Neutrophil (primary cell): ENCODE results near the gene SNUPN.

Experiments
- H3K27ac ChIP-seq: fragments of 200-600 bp; sonication (generic); 2 replicates; pipeline ENCODE4 v1.5.1; 2016; ENCODE audit warnings: mild to moderate bottlenecking, moderate library complexity
- H3K27me3 ChIP-seq: fragments of 200-600 bp; sonication (generic); 2 replicates; pipeline ENCODE4 v1.6.0; 2016; ENCODE audit warnings: mild to moderate bottlenecking
- H3K36me3 ChIP-seq: fragments of 200-600 bp; sonication (generic); 2 replicates; pipeline ENCODE4 v1.5.1; 2017
- H3K4me1 ChIP-seq, 2 experiments: fragments of 200-600 bp in 1 of 2; sonication (generic) in 1 of 2; 1 replicate in 1 of 2; 2 replicates in 1 of 2; pipeline versions ENCODE4 v1.5.1 to v1.6.1; 2013 to 2016; ENCODE audit warnings: low read depth in 1 of 2, low read length in 1 of 2, mild to moderate bottlenecking in 1 of 2, moderate library complexity in 1 of 2; ENCODE audit not compliant: control insufficient read depth in 1 of 2, insufficient read depth in 1 of 2
- H3K4me3 ChIP-seq, 2 experiments: fragments of 200-600 bp in 1 of 2; sonication (generic) in 1 of 2; 1 replicate in 1 of 2; 2 replicates in 1 of 2; pipeline ENCODE4 v1.5.1; 2013 to 2016; ENCODE audit warnings: low read depth in 1 of 2, low read length in 1 of 2, mild to moderate bottlenecking in 1 of 2, moderate library complexity in 1 of 2
- H3K9me3 ChIP-seq: fragments of 200-600 bp; sonication (generic); 2 replicates; pipeline ENCODE4 v1.5.1; 2016
- CTCF ChIP-seq: fragments of 200-600 bp; sonication (generic); IDR thresholded peaks from 2 replicates; pipeline ENCODE4 v1.5.1; 2016; ENCODE audit warnings: antibody characterized with exemption

Gene SNUPN

GRCh38 chr15:75625542-75626347, at the start of gene SNUPN:
Gene SNUPN (minus strand): TSS chr15:75625725. CDS start chr15:75621051, 4,674 bp downstream.
- TF ChIP-seq CTCF, result peak; percentile 50
- H3K4me1 ChIP-seq, result peaks cover 31 to 32% of the 10 kb centered on the region in 2 experiments
- H3K27ac ChIP-seq, result peak within 1 kb of the TSS; percentile 91
- no peaks in the 10 kb centered on the region for H3K36me3 ChIP-seq
- peak within 1 kb of the TSS; percentile 85 to 91 for H3K4me3 ChIP-seq
- H3K9me3 ChIP-seq, result no peaks in the 10 kb centered on the region
- no peaks in the 10 kb centered on the region for H3K27me3 ChIP-seq

DNA sequence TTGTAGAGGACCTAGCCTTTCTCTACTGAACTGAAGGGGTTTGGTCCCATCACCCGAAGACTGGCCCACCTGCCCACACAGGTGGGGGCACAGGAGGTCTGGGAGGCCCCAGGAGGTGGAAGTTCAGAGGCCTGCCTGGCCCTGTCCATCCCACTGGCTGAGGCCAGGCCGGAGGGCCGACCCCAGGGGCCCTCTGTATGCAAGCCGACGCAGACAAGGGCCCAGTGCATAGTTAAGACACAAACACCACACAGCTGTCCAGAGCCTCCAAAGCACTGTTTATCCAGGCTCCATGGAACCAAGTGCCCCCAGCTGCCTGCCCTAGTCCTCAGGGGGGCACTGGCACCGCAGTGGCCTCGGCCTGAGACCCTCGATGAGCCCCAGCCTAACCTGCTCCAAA, 48.8 kb upstream of the SNUPN start:
- H3K4me3 ChIP-seq, result no peak overlapping the region
- no peak for TF ChIP-seq CTCF
- no peaks in the 10 kb centered on the region for H3K9me3 ChIP-seq

DNA sequence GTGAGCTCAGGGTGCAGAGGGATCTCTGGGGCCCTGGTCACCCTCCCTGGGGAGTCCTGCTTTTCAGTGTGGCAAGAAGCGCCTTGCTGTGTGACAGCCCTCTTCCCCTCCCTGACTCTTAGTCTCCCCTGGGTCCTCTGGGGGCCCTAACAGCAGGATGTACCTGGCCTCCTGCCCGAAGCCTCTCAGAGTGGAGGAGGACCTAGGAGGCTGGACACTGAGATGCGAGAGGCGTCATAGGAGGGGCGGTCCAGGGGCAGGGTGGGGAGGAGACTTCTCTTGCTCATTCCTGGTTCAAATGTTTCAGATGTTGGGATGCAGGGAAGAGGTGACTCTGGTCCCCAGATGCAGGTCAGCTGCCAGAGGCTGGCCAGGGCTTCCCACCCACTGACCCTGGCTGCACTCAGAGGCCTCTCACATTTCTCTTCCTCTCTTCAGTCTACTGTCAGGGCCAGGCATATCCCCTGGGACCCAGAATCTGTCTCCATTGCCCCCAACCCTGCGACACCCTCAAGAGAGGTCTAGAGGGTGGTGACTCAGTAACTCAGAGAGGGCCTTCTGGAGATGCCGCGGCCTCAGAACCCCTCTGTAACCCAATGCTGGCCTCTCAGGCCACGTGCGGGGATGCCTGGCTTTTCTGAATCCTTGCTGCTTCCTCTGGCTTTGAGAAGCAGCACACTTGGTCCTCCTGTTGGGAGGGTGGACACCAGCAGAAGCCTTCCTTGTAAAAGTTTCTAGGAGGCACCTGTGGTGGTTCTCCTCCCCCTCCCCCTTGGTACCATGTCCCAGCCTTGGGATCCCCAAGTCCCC, 48.1 kb upstream of the SNUPN start:
- Histone ChIP-seq H3K9me3 (no peaks in the 10 kb centered on the region), H3K4me3 (no peak overlapping the region), H3K4me1 (no peaks in the 10 kb centered on the region), H3K36me3 (no peaks in the 10 kb centered on the region), H3K27ac (no peak overlapping the region), H3K27me3 (no peaks in the 10 kb centered on the region)
- no peak for TF ChIP-seq CTCF

More for the DNA sequence above, 48.8 kb upstream of the SNUPN start:
- H3K36me3 ChIP-seq, result no peaks in the 10 kb centered on the region
- H3K27ac ChIP-seq, result no peak overlapping the region
- H3K4me1 ChIP-seq, result no peaks in the 10 kb centered on the region
- no peaks in the 10 kb centered on the region for H3K27me3 ChIP-seq

GRCh38 chr15:75672646-75673425, 47.3 kb upstream of the SNUPN start:
- H3K36me3 ChIP-seq, result no peaks in the 10 kb centered on the region
- no peak for TF ChIP-seq CTCF
- H3K4me3 ChIP-seq, result no peak overlapping the region
- H3K27me3 ChIP-seq, result no peaks in the 10 kb centered on the region
- H3K4me1 ChIP-seq, result no peaks in the 10 kb centered on the region
- no peak overlapping the region for H3K27ac ChIP-seq
- no peaks in the 10 kb centered on the region for H3K9me3 ChIP-seq
